Sigmoid colon (tissue), 7 donors: ENCODE results near the gene SH3RF3. TPM values are rescaled to one million over a fixed set of nuclear protein-coding genes. Genes with fewer than 3 reads are reported as not detected.

Source experiments
- DNase-seq: peaks from one replicate; pipeline ENCODE4 v3.0.0-alpha.2; 2019
- H3K27ac ChIP-seq, 4 donors: fragments of 200-600 bp; sonication (generic); one replicate each; pipeline ENCODE4 v1.5.1; 2016 to 2019; ENCODE audit warnings: mild to moderate bottlenecking in 1 of 4
- H3K27me3 ChIP-seq, 3 donors: fragments of 200-600 bp; sonication (generic); one replicate each; pipeline ENCODE4 v1.5.1; 2019; ENCODE audit warnings: mild to moderate bottlenecking in 1 of 3
- H3K36me3 ChIP-seq, 4 donors: fragments of 200-600 bp; sonication (generic); one replicate each; pipeline ENCODE4 v1.5.1; 2016 to 2019
- H3K4me1 ChIP-seq, 4 donors: fragments of 200-600 bp; sonication (generic); one replicate each; pipeline ENCODE4 v1.5.1; 2017 to 2019
- H3K4me3 ChIP-seq, 4 donors: fragments of 200-600 bp; sonication (generic); one replicate each; pipeline ENCODE4 v1.5.1; 2017 to 2019; ENCODE audit warnings: mild to moderate bottlenecking in 2 of 4, moderate library complexity in 1 of 4
- H3K9me3 ChIP-seq, 4 donors: fragments of 200-600 bp in 3 of 4; sonication (generic) in 3 of 4; one replicate each; pipeline versions ENCODE4 v1.5.1 to v1.6.1; 2013 to 2019
- CTCF ChIP-seq, 4 experiments: fragments of 450-650 bp in 3 of 4; fragments of 200-600 bp in 1 of 4; IDR thresholded peaks; one replicate each; pipeline ENCODE4 v1.5.1; 2016 to 2019; ENCODE audit warnings: antibody characterized with exemption in 4 of 4, mild to moderate bottlenecking in 3 of 4, moderate library complexity in 2 of 4
- EP300 ChIP-seq, 4 donors: sonication (generic); formaldehyde crosslinking; IDR thresholded peaks; one replicate each; pipeline ENCODE4 v1.6.1; 2017; ENCODE audit warnings: antibody characterized with exemption in 4 of 4
- POLR2A ChIP-seq, 2 donors: fragments of 450-650 bp; IDR thresholded peaks; one replicate each; pipeline ENCODE4 v1.6.1; 2016; ENCODE audit warnings: antibody characterized with exemption in 2 of 2, mild to moderate bottlenecking in 2 of 2, moderate library complexity in 2 of 2
- POLR2AphosphoS5 ChIP-seq, 4 donors: sonication (generic); formaldehyde crosslinking; IDR thresholded peaks; one replicate each; pipeline ENCODE4 v1.6.1; 2017; ENCODE audit warnings: antibody characterized with exemption in 4 of 4
- WGBS, 2 donors: extraction: QIAGEN DNeasy Blood & Tissue Kit; methylation state at CpG; one replicate each; pipeline ENCODE4 v1.1.7; 2013; 5-methylcytosine and 5-hydroxymethylcytosine counted together
- intact Hi-C: fragments of 100-400 bp; cut with DNase I; formaldehyde crosslinking; loops from one replicate; pipeline ENCODE4 v1.15.1; 2023
- polyA plus RNA-seq, 3 donors: library from polyadenylated mRNA; stranded (reverse); fragments of 200-250 nt; gene quantifications; one replicate each; pipeline ENCODE4 v1.2.3, GENCODE V29; 2013
- total RNA-seq, 4 donors: library from RNA; depleted of rRNA; stranded (reverse); fragments of >200 nt; gene quantifications; one replicate each; pipeline ENCODE4 v1.1.0, GENCODE V29; 2016
- donor health status: healthy with polysubstance abuse.
- donor health status: Bipolar disorder and iron deficiency.
- donor health status: healthy.

The SH3RF3 gene
- total and polyA plus RNA-seq, 7 donors, result 0.69 to 10.0 (median 3.4) TPM

- no peak for TF ChIP-seq POLR2A (IDR thresholded peaks at IDR 0.05)
- no peak for TF ChIP-seq POLR2AphosphoS5 (IDR thresholded peaks at IDR 0.05)
- TF ChIP-seq EP300 (IDR thresholded peaks at IDR 0.05), result no peak
- no peak for TF ChIP-seq CTCF (IDR thresholded peaks at IDR 0.05)
Measured at GRCh38 chr2:109397893-109398292, 268.9 kb downstream of the SH3RF3 start.

GRCh38 chr2:109398366-109399015, 269.5 kb downstream of the SH3RF3 start:
- 96 to 97% methylated on average over 22 of the region's 22 CpGs for WGBS, 2 donors
- intact Hi-C loops, result no loop called here
- DNase-seq, result no peak
- TF ChIP-seq POLR2A (IDR thresholded peaks at IDR 0.05) (no peak), POLR2AphosphoS5 (IDR thresholded peaks at IDR 0.05) (no peak), EP300 (IDR thresholded peaks at IDR 0.05) (no peak), CTCF (IDR thresholded peaks at IDR 0.05) (no peak)
- no peak overlapping the region for H3K27ac ChIP-seq
- H3K4me3 ChIP-seq, result no peak overlapping the region
- peaks cover 0 to 7% (median 3%) of the 10 kb centered on the region in 4 donors for H3K36me3 ChIP-seq
- no peaks in the 10 kb centered on the region for H3K4me1 ChIP-seq
- no peaks in the 10 kb centered on the region for H3K9me3 ChIP-seq
- H3K27me3 ChIP-seq, result no peaks in the 10 kb centered on the region

More at GRCh38 chr2:109397893-109398292, 268.9 kb downstream of the SH3RF3 start:
- DNase-seq, result no peak
- H3K27ac ChIP-seq, result no peak overlapping the region
- H3K4me1 ChIP-seq, result no peaks in the 10 kb centered on the region
- H3K27me3 ChIP-seq, result no peaks in the 10 kb centered on the region
- peaks cover 0 to 7% (median 3%) of the 10 kb centered on the region in 4 donors for H3K36me3 ChIP-seq
- WGBS, 2 donors, result 91 to 95% methylated on average over 9 of the region's 9 CpGs
- H3K9me3 ChIP-seq, result no peaks in the 10 kb centered on the region
- intact Hi-C loops, result no loop called here
- no peak overlapping the region for H3K4me3 ChIP-seq

GRCh38 chr2:109399066-109399465, 270.1 kb downstream of the SH3RF3 start:
- Histone ChIP-seq H3K36me3 (peaks cover 0 to 7% (median 3%) of the 10 kb centered on the region in 4 donors), H3K27me3 (no peaks in the 10 kb centered on the region), H3K9me3 (no peaks in the 10 kb centered on the region), H3K4me3 (no peak overlapping the region), H3K4me1 (no peaks in the 10 kb centered on the region), H3K27ac (no peak overlapping the region)
- WGBS, 2 donors, result 80 to 87% methylated on average over 6 of the region's 6 CpGs
- TF ChIP-seq POLR2A (IDR thresholded peaks at IDR 0.05) (no peak), POLR2AphosphoS5 (IDR thresholded peaks at IDR 0.05) (no peak), EP300 (IDR thresholded peaks at IDR 0.05) (no peak), CTCF (IDR thresholded peaks at IDR 0.05) (no peak)
- intact Hi-C loops, result no loop called here
- no peak for DNase-seq

- 84 to 96% methylated on average over 7 of the region's 7 CpGs for WGBS, 2 donors
- TF ChIP-seq POLR2AphosphoS5 (IDR thresholded peaks at IDR 0.05) (no peak), POLR2A (IDR thresholded peaks at IDR 0.05) (no peak), EP300 (IDR thresholded peaks at IDR 0.05) (no peak)
- no peaks in the 10 kb centered on the region for H3K9me3 ChIP-seq
- no peaks in the 10 kb centered on the region for H3K4me1 ChIP-seq
- intact Hi-C loops, result no loop called here
- no peaks in the 10 kb centered on the region for H3K27me3 ChIP-seq
- no peak overlapping the region for H3K4me3 ChIP-seq
- H3K27ac ChIP-seq, result no peak overlapping the region
- H3K36me3 ChIP-seq, result peaks cover 0 to 7% (median 3%) of the 10 kb centered on the region in 4 donors
- DNase-seq, result no peak
Measured at GRCh38 chr2:109400102-109400501, 271.1 kb downstream of the SH3RF3 start.

- Histone ChIP-seq H3K27ac (no peak overlapping the region), H3K4me3 (no peak overlapping the region), H3K4me1 (no peaks in the 10 kb centered on the region), H3K9me3 (no peaks in the 10 kb centered on the region), H3K27me3 (no peaks in the 10 kb centered on the region), H3K36me3 (peaks cover 0 to 7% (median 3%) of the 10 kb centered on the region in 4 donors)
- intact Hi-C loops, result no loop called here
- TF ChIP-seq CTCF (IDR thresholded peaks at IDR 0.05) (no peak), POLR2AphosphoS5 (IDR thresholded peaks at IDR 0.05) (no peak), POLR2A (IDR thresholded peaks at IDR 0.05) (no peak), EP300 (IDR thresholded peaks at IDR 0.05) (no peak)
- no peak for DNase-seq
- WGBS, 2 donors, result 72 to 85% methylated on average over 3 of the region's 3 CpGs
Measured at GRCh38 chr2:109401370-109401769, 272.4 kb downstream of the SH3RF3 start.
